ENCODE data around the gene MGRN1. TPM values are rescaled to one million over a fixed set of nuclear protein-coding genes. Genes with fewer than 3 reads are reported as not detected.
"Not testable (repeated sequence)": the region's sequence is repeated elsewhere in the genome, so short reads cannot be mapped to it uniquely, and the experiment has no call there.

Gene MGRN1
- total and polyA plus RNA-seq, 2 experiments from 2014 or later = 14.0 to 26.4 TPM

DNA sequence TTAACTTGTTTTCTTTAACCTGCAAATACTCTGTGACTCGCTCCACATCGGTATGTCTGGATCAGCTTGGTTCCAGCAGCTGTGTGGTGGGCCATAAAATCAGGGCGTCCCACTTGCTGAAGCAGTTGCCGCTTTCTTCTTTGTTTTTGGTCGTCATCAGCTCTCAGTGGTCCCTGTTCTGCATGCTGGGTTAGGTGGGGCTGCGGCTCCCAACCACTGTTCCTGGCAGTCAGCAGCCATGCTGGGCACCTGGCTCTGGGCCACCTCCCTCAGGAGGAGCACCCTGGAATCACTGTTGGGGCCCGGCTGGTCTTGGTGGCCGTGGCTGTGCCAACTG is 23.0 kb downstream of the MGRN1 start:
- Histone ChIP-seq H2AFZ (no peak overlapping the region), H3K4me3 (no peak overlapping the region), H3K36me3 (ENCODE audit: low read depth) (no peaks in the 10 kb centered on the region), H3K27ac (no peak overlapping the region), H3K27me3 (replicated peaks; ENCODE audit: insufficient read depth) (no peaks in the 10 kb centered on the region), H3F3A (ENCODE audit: insufficient read depth) (no peaks in the 10 kb centered on the region), H3K4me2 (ENCODE audit: unreplicated experiment) (no peak overlapping the region), H3K9ac (no peak overlapping the region), H3K4me1 (ENCODE audit: insufficient read depth) (no peaks in the 10 kb centered on the region), H3K79me2 (ENCODE audit: insufficient read depth) (peaks cover 82% of the 10 kb centered on the region), H3K9me2 (ENCODE audit: insufficient read depth) (no peaks in the 10 kb centered on the region), H3K9me3 (ENCODE audit: low read depth) (no peaks in the 10 kb centered on the region), H4K20me1 (ENCODE audit: insufficient read depth) (no peaks in the 10 kb centered on the region; the same call in 1 of the 2 replicates)
- TF ChIP-seq EZH2 (IDR thresholded peaks at IDR 0.05; ENCODE audit: insufficient read depth, poor library complexity, severe bottlenecking) = no peak
- TF ChIP-seq EZH2phosphoT487 (IDR thresholded peaks at IDR 0.05; ENCODE audit: insufficient read depth, low read depth) = no peak
- 98 to 99% methylated on average over 8 of the region's 8 CpGs for WGBS, 2 experiments (ENCODE audit: low coverage in 1 of 2, low lambda C conversion rate in 2 of 2, missing lambda C conversion rate in 2 of 2)
- no peak for DNase-seq
- in situ Hi-C loops (cut with MboI) = no loop called here

DNA sequence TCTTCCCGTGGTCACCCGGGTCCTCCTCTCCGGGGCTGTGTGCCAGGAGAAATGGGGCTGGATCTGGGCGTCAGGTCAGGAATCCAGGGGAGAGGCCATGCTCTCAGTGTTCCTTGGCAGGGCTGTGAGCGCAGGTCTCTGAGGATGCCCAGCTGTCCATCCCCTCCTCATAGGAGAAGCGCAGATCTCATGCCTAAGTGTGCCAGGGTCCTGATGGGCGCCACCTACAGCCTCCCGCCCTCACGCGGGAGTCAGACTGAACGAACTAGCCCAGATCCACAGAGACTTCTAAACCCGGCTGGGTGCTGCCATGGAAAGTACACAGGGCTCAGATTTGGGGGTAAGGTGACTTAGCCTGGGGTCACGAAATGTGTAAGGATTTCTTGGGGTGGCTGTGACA is 24.3 kb downstream of the MGRN1 start:
- Histone ChIP-seq H2AFZ (no peak overlapping the region), H3K36me3 (ENCODE audit: low read depth) (peaks cover 1% of the 10 kb centered on the region; the same call in 1 of the 2 replicates), H3K4me1 (ENCODE audit: insufficient read depth) (no peaks in the 10 kb centered on the region), H3K9me3 (ENCODE audit: low read depth) (no peaks in the 10 kb centered on the region), H3K9me2 (ENCODE audit: insufficient read depth) (no peaks in the 10 kb centered on the region), H3F3A (ENCODE audit: insufficient read depth) (no peaks in the 10 kb centered on the region), H3K4me2 (ENCODE audit: unreplicated experiment) (no peak overlapping the region), H3K79me2 (ENCODE audit: insufficient read depth) (peaks cover 71% of the 10 kb centered on the region), H4K20me1 (ENCODE audit: insufficient read depth) (no peaks in the 10 kb centered on the region), H3K27ac (no peak overlapping the region), H3K9ac (no peak overlapping the region), H3K27me3 (replicated peaks; ENCODE audit: insufficient read depth) (no peaks in the 10 kb centered on the region), H3K4me3 (no peak overlapping the region)
- no peak for DNase-seq
- WGBS, 2 experiments (ENCODE audit: low coverage in 1 of 2, low lambda C conversion rate in 2 of 2, missing lambda C conversion rate in 2 of 2) = 94 to 96% methylated on average over 9 to 13 of the region's 13 CpGs
- in situ Hi-C loops (cut with MboI) = no loop called here
- TF ChIP-seq EZH2 (IDR thresholded peaks at IDR 0.05; ENCODE audit: insufficient read depth, poor library complexity, severe bottlenecking) (no peak), EZH2phosphoT487 (IDR thresholded peaks at IDR 0.05; ENCODE audit: insufficient read depth, low read depth) (no peak)

DNA sequence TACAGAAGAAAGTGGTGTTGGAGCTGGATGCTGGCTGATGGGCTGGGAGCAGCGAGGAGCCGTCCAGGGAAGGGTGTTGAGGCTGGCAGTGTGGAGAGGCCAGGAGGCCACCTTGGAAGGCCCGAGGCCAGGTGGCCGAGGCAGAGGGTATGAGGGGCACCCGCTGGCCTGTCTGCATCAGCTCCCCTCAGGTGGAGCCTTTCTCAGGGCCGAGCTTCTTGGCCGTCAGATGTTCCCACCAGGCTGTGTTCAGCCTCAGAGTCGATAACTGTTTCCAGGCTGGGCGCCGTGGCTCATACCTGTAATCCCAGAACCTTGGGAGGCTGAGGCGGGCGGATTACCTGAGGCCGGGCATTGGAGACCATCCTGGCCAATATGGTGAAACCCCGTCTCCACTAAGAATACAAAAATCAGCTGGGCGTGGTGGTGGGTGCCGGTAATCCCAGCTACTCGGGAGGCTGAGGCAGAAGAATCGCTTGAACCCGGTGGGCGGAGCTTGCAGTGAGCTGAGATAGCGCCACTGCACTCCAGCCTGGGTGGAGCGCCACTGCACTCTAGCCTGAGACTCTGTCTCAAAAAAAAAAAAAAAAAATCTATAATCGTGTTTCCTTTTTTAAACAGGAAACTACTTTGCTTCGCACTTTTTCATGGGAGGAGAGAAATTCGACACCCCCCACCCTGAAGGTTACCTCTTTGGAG is 25.3 kb downstream of the MGRN1 start:
- TF ChIP-seq EZH2 (IDR thresholded peaks at IDR 0.05; ENCODE audit: insufficient read depth, poor library complexity, severe bottlenecking) (no peak), EZH2phosphoT487 (IDR thresholded peaks at IDR 0.05; ENCODE audit: insufficient read depth, low read depth) (no peak)
- Histone ChIP-seq H4K20me1 (ENCODE audit: insufficient read depth) (no peaks in the 10 kb centered on the region), H3K9ac (no peak overlapping the region), H3K79me2 (ENCODE audit: insufficient read depth) (peaks cover 71% of the 10 kb centered on the region), H3K4me3 (no peak overlapping the region), H2AFZ (no peak overlapping the region), H3K27me3 (replicated peaks; ENCODE audit: insufficient read depth) (no peaks in the 10 kb centered on the region), H3K4me2 (ENCODE audit: unreplicated experiment) (no peak overlapping the region), H3K9me2 (ENCODE audit: insufficient read depth) (no peaks in the 10 kb centered on the region), H3K27ac (no peak overlapping the region), H3K4me1 (ENCODE audit: insufficient read depth) (no peaks in the 10 kb centered on the region), H3K36me3 (ENCODE audit: low read depth) (peaks cover 5% of the 10 kb centered on the region; the same call in 1 of the 2 replicates), H3K9me3 (ENCODE audit: low read depth) (no peaks in the 10 kb centered on the region), H3F3A (ENCODE audit: insufficient read depth) (no peaks in the 10 kb centered on the region)
- 96% methylated on average over 22 to 25 of the region's 25 CpGs for WGBS, 2 experiments (ENCODE audit: low coverage in 1 of 2, low lambda C conversion rate in 2 of 2, missing lambda C conversion rate in 2 of 2)
- no peak for DNase-seq
- in situ Hi-C loops (cut with MboI) = no loop called here

DNA sequence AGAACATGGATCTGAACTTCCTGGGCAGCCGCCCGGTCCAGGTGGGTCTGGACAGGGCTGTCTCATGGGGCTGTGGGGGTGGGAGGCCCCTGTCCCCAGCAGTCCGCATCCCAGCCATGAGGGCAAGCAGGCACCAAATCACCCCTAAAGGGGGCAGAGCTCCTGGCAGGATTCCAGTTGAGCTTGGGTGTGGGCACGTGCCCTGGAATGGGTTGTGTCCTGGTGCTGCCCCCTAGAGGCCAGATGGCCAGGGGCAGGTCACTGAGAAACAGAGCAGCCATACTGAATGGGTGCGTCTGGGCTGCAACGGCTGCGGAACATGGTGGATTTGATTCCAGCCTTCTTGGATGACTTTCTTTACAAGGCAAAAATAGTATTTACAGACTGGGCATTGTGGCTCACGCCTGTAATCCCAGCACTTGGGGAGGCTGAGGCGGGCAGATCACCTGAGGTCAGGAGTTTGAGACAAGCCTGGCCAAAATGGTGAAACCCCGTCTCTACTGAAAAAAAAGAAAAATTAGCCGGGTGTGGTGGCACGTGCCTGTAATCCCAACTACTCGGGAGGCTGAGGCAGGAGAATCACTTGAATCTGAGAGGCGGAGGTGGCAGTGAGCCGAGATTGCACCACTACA is 25.9 kb downstream of the MGRN1 start:
- H4K20me1 ChIP-seq (ENCODE audit: insufficient read depth); H2AFZ ChIP-seq; in situ Hi-C loops (cut with MboI); H3K9ac ChIP-seq; H3K27me3 ChIP-seq (replicated peaks; ENCODE audit: insufficient read depth); H3K9me3 ChIP-seq (ENCODE audit: low read depth); H3K36me3 ChIP-seq (ENCODE audit: low read depth); H3F3A ChIP-seq (ENCODE audit: insufficient read depth); H3K4me2 ChIP-seq (ENCODE audit: unreplicated experiment); H3K27ac ChIP-seq; H3K4me3 ChIP-seq; H3K9me2 ChIP-seq (ENCODE audit: insufficient read depth); H3K4me1 ChIP-seq (ENCODE audit: insufficient read depth): not testable (repeated sequence)
- peak; percentile 64 for DNase-seq
- 81 to 89% methylated on average over 15 of the region's 15 CpGs for WGBS, 2 experiments (ENCODE audit: low coverage in 1 of 2, low lambda C conversion rate in 2 of 2, missing lambda C conversion rate in 2 of 2)
- H3K79me2 ChIP-seq (ENCODE audit: insufficient read depth) = peaks cover 67% of the 10 kb centered on the region

Measured in GM23248 (cell line).